ENCODE results near the gene RSPRY1. TPM values are rescaled to one million over a fixed set of nuclear protein-coding genes. Genes with fewer than 3 reads are reported as not detected.

RSPRY1 gene
- total and polyA plus RNA-seq, 12 donors, result 7.7 to 43.5 (median 25.5) TPM

DNA sequence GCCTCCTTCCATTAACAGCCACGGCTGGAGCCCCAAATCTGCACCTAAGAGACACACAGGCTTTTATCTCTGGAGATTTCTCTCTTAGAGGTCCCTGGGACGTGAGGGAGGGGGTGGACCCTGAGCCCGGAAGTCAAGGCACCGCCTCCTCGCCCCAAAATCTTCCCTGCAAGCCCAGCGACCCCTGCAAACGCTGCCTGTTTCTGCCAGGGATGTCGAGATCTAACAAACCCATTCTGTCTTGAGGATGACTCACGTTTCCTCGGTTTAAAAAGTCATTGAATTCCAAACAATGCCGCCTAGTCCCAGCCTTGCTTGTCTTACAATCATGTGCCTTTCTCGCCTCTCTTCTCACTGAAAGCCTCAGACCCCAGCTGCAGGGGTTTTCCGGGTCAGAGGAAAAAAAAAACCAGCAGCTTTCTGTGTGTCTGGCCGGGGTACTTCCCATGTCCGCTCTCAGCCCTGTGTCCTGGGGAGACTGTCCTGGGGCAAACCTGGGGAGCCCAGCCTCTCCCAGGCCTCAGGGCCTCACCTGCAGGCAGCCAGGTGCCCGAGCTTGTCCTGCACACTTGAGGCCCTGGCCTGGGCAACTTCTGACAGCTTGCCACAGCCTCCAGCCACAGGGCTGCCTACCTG is 74.3 kb downstream of the RSPRY1 start:
- TF ChIP-seq, protein P1, sequence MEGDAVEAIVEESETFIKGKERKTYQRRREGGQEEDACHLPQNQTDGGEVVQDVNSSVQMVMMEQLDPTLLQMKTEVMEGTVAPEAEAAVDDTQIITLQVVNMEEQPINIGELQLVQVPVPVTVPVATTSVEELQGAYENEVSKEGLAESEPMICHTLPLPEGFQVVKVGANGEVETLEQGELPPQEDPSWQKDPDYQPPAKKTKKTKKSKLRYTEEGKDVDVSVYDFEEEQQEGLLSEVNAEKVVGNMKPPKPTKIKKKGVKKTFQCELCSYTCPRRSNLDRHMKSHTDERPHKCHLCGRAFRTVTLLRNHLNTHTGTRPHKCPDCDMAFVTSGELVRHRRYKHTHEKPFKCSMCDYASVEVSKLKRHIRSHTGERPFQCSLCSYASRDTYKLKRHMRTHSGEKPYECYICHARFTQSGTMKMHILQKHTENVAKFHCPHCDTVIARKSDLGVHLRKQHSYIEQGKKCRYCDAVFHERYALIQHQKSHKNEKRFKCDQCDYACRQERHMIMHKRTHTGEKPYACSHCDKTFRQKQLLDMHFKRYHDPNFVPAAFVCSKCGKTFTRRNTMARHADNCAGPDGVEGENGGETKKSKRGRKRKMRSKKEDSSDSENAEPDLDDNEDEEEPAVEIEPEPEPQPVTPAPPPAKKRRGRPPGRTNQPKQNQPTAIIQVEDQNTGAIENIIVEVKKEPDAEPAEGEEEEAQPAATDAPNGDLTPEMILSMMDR (IDR thresholded peaks at IDR 0.05), result no peak
- TF ChIP-seq POLR2A (IDR thresholded peaks at IDR 0.05), result no peak
- Histone ChIP-seq H3K36me3 (replicated peaks in 1 of 2) (peaks cover 0 to 1% of the 10 kb centered on the region in 2 donors), H3K4me1 (replicated peaks in 1 of 2) (no peaks in the 10 kb centered on the region), H3K9me3 (replicated peaks in 1 of 3) (no peaks in the 10 kb centered on the region), H3K27me3 (no peaks in the 10 kb centered on the region), H3K4me3 (no peak overlapping the region), H3K27ac (peak overlapping the region in 2 of 5 donors; percentile 45 to 54)
- 25 to 28% (median 27%) methylated on average over 14 to 16 of the region's 16 CpGs for WGBS, 4 donors
- intact Hi-C loops (cut with DNase I), result no loop called here
- DNase-seq, result peak in 3 of 7 donors; percentile 30 to 54 (median 33)

DNA sequence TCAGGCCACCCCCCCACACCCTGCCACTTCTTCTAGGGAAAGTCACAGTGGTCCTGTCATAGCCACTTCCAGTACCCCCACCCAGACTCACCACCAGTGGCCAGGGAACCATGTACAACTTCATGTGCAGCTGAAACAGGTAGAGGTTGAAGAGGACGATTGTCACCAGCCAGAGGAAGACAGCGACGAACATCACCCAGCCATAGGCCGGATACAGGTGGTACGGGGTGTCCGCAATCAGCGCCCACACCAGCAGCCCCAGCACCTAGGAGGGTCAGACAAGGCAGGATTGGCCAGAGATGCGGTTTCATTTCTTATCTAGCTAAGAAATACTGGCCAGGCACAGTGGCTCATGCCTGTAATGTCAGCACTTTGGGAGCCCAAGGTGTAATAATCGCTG is 75.7 kb downstream of the RSPRY1 start:
- H3K27ac ChIP-seq, result no peak overlapping the region
- H3K4me1 ChIP-seq (replicated peaks in 1 of 2), result no peaks in the 10 kb centered on the region
- no peak for DNase-seq
- no peak overlapping the region for H3K4me3 ChIP-seq
- no peaks in the 10 kb centered on the region for H3K27me3 ChIP-seq
- intact Hi-C loops (cut with DNase I), result no loop called here
- H3K9me3 ChIP-seq (replicated peaks in 1 of 3), result no peaks in the 10 kb centered on the region
- TF ChIP-seq, protein P1 (IDR thresholded peaks at IDR 0.05), result no peak
- no peak for TF ChIP-seq POLR2A (IDR thresholded peaks at IDR 0.05)
- 94 to 96% (median 95%) methylated on average over 9 of the region's 9 CpGs for WGBS, 4 donors
- H3K36me3 ChIP-seq (replicated peaks in 1 of 2), result no peaks in the 10 kb centered on the region

DNA sequence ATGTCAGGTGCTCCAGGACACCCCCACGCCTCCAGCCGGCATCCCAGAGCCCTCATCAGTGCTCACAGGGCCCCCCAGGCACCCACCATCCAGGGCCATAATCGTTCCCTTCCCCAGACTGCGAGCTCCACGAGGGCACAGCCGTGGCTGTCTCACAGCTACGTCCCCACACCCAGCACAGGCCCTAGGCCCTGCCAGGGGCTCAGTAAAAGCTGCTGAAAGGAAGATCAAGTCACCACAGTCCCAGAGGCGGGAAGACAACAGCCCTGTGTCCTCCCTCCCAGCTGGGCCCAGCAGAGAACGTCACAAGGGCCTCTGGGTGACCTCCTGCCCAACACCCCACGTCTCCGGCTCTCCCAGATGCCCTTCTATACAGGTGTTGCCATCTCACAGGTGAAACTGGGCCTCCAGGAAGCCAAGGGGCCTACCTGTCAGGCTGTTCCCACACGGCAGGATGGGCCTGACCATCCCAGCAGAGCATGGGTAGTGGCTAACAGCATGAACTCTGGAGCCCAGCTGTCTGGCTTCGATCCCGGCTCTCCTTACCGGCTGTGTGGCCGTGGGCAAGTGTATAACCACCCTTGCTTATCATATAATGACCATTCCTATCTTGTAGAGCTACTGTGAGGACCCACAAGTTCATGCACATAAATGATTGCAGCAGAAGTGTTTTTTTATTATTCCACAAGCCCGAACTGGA is 76.9 kb downstream of the RSPRY1 start:
- Histone ChIP-seq H3K9me3 (replicated peaks in 1 of 3) (no peaks in the 10 kb centered on the region), H3K27ac (no peak overlapping the region), H3K36me3 (replicated peaks in 1 of 2) (no peaks in the 10 kb centered on the region), H3K4me3 (no peak overlapping the region), H3K27me3 (no peaks in the 10 kb centered on the region), H3K4me1 (replicated peaks in 1 of 2) (no peaks in the 10 kb centered on the region)
- intact Hi-C loops (cut with DNase I), result no loop called here
- TF ChIP-seq POLR2A (IDR thresholded peaks at IDR 0.05), result no peak
- TF ChIP-seq, protein P1 (IDR thresholded peaks at IDR 0.05), result no peak
- no peak for DNase-seq
- WGBS, 4 donors, result 80 to 95% (median 89%) methylated on average over 10 to 17 of the region's 17 CpGs

DNA sequence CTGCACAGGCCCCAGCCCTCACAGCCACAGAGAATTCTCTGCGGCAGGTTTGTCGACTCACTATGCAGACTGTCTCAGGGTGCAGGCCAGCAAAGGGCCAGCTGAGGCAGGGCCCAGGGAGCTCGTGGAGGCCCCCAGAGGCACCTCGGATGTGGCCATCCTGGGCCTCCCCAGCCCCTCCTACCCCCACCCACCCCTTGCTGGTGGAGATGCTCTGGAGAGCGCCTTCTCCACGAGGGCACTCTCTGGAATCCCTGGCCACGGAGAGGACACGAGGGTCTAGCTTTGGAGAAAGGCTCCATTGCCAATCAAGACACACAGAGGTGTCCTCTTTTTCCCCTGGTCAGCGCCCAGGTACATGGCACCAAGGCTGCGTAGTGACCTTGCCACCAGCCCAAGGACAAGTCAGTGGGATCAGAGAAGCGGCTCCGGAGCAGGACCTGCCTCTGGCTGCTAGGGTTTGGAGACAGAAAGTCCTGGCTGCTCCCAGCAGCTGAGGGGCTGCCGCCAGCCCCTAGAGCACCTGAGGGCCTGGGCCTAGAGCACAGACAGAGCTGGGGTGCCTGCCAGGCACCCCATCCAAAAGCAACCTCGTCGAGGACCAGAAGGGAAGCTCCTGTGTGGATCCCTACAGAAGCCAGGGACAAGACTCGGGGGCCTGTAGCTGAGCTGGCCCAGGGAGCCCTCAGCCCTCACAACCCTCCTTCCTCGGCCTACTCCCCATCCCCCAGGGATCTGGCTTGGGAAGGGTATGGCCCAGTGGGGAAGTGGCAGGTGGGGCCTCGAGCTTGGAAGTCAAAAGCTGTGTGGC is 77.6 kb downstream of the RSPRY1 start:
- 76 to 88% (median 83%) methylated on average over 4 to 18 of the region's 18 CpGs for WGBS, 4 donors
- H3K4me3 ChIP-seq, result no peak overlapping the region
- TF ChIP-seq POLR2A (IDR thresholded peaks at IDR 0.05), result no peak
- TF ChIP-seq, protein P1 (IDR thresholded peaks at IDR 0.05), result no peak
- no peak overlapping the region for H3K27ac ChIP-seq
- DNase-seq, result no peak
- H3K4me1 ChIP-seq (replicated peaks in 1 of 2), result no peaks in the 10 kb centered on the region
- intact Hi-C loops (cut with DNase I), result no loop called here
- H3K36me3 ChIP-seq (replicated peaks in 1 of 2), result no peaks in the 10 kb centered on the region
- no peaks in the 10 kb centered on the region for H3K27me3 ChIP-seq
- H3K9me3 ChIP-seq (replicated peaks in 1 of 3), result no peaks in the 10 kb centered on the region

Measured in adrenal gland (tissue), 12 donors.